OCI-LY3 (cell line): ENCODE data around the gene FRMPD1.
A peak's percentile ranks its signal among the peaks of the same experiment; 100 is the strongest.

Source experiments
- H2AFZ ChIP-seq: fragments of 200-600, 300-600 bp; shearing (Covaris generic); 2 replicates; pipeline ENCODE4 v1.6.0; 2014; ENCODE audit warnings: antibody characterized with exemption, low read depth, low read length
- H3K27ac ChIP-seq: fragments of 200-600, 300-600 bp; sonication (generic); 2 replicates; pipeline ENCODE4 v1.5.1; 2014; ENCODE audit warnings: mild to moderate bottlenecking, low read length, moderate library complexity, mixed read lengths
- H3K27me3 ChIP-seq: fragments of 200-600, 300-600 bp; sonication (generic); 2 replicates; pipeline ENCODE4 v1.6.1; 2014; ENCODE audit warnings: low read depth, low read length, mixed read lengths
- H3K36me3 ChIP-seq: fragments of 200-600, 300-600 bp; sonication (generic); replicated peaks from 2 replicates; pipeline ENCODE3; 2014; ENCODE audit warnings: low read depth, low read length, mixed read lengths
- H3K4me1 ChIP-seq: fragments of 300-600, 200-600 bp; sonication (generic); 2 replicates; pipeline ENCODE4 v1.6.1; 2014; ENCODE audit warnings: low read length, mixed read lengths
- H3K4me2 ChIP-seq: fragments of 200-600, 300-600 bp; sonication (generic); 2 replicates; pipeline ENCODE4 v1.6.1; 2014; ENCODE audit warnings: low read length, mixed read lengths
- H3K4me3 ChIP-seq: fragments of 300-600, 200-600 bp; sonication (generic); 2 replicates; pipeline ENCODE4 v1.5.1; 2014; ENCODE audit warnings: antibody characterized with exemption, mild to moderate bottlenecking, low read length, moderate library complexity
- H3K79me2 ChIP-seq: fragments of 300-600, 200-600 bp; shearing (Covaris generic); 2 replicates; pipeline ENCODE4 v1.6.1; 2014; ENCODE audit warnings: mild to moderate bottlenecking, low read length, mixed read lengths
- H3K9ac ChIP-seq: fragments of 300-600, 200-600 bp; shearing (Covaris generic); 2 replicates; pipeline ENCODE4 v1.6.0; 2014; ENCODE audit warnings: mild to moderate bottlenecking, low read length, moderate library complexity
- H3K9me3 ChIP-seq: fragments of 200-600, 300-600 bp; shearing (Covaris generic); 2 replicates; pipeline ENCODE4 v1.6.1; 2014; ENCODE audit warnings: low read length, mixed read lengths; ENCODE audit not compliant: insufficient read depth
- H4K20me1 ChIP-seq: fragments of 200-600, 300-600 bp; sonication (generic); 2 replicates; pipeline ENCODE4 v1.6.1; 2016; ENCODE audit warnings: low read length, mixed read lengths; ENCODE audit not compliant: insufficient read depth
- EZH2phosphoT487 ChIP-seq: fragments of 200-600 bp; shearing (Covaris generic); IDR thresholded peaks from 2 replicates; pipeline ENCODE4 v1.6.1; 2018; ENCODE audit warnings: antibody characterized with exemption, mixed run types, low read depth
- TF ChIP-seq, protein P1 (sequence below): fragments of 200-600, 300-600 bp; sonication (generic); IDR thresholded peaks from 2 replicates; pipeline ENCODE4 v1.5.1; 2014; ENCODE audit warnings: antibody characterized with exemption, low read length, low read depth

Gene FRMPD1

DNA sequence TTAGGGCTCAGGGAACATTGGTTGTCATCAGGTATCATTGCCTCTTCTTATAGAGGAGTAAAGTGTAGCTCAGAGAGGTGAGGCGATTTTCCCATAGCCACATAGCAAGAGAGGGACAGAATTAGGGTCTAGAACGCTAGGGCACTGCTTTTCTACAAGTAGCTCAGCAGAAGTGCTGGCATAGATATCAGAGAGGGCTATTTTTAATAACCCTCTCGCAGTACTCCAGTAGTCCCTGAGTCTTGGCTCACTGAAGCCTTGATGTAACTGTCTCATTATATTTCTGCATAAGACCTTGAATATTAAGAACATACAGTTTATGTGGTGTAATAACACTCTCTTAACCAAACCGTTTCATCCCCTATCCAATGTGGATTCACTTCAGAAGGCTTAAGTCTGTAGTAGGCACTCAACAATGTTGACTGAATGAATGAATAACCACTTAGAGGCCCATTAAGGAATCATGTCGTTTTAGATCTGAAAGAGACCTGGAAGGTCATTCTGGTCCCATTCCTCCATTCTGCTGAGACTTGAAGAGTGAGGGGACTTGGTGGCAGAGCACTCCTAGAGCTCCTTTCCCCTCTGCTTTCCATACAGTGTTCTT, 4.7 kb upstream of the FRMPD1 start:
- H3K4me3 ChIP-seq: no peak overlapping the region
- H2AFZ ChIP-seq: no peak overlapping the region
- no peak overlapping the region for H3K9ac ChIP-seq
- H3K36me3 ChIP-seq: no peaks in the 10 kb centered on the region
- H3K4me2 ChIP-seq: no peak overlapping the region
- H3K27me3 ChIP-seq: peaks cover 72% of the 10 kb centered on the region
- H3K4me1 ChIP-seq: peaks cover 26% of the 10 kb centered on the region
- H4K20me1 ChIP-seq: no peaks in the 10 kb centered on the region; the same call in 1 of the 2 replicates
- no peaks in the 10 kb centered on the region for H3K79me2 ChIP-seq
- H3K27ac ChIP-seq: no peak overlapping the region
- no peak for TF ChIP-seq EZH2phosphoT487
- TF ChIP-seq, protein P1, sequence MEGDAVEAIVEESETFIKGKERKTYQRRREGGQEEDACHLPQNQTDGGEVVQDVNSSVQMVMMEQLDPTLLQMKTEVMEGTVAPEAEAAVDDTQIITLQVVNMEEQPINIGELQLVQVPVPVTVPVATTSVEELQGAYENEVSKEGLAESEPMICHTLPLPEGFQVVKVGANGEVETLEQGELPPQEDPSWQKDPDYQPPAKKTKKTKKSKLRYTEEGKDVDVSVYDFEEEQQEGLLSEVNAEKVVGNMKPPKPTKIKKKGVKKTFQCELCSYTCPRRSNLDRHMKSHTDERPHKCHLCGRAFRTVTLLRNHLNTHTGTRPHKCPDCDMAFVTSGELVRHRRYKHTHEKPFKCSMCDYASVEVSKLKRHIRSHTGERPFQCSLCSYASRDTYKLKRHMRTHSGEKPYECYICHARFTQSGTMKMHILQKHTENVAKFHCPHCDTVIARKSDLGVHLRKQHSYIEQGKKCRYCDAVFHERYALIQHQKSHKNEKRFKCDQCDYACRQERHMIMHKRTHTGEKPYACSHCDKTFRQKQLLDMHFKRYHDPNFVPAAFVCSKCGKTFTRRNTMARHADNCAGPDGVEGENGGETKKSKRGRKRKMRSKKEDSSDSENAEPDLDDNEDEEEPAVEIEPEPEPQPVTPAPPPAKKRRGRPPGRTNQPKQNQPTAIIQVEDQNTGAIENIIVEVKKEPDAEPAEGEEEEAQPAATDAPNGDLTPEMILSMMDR: no peak
- H3K9me3 ChIP-seq: peaks cover 7% of the 10 kb centered on the region; the same call in 1 of the 2 replicates

DNA sequence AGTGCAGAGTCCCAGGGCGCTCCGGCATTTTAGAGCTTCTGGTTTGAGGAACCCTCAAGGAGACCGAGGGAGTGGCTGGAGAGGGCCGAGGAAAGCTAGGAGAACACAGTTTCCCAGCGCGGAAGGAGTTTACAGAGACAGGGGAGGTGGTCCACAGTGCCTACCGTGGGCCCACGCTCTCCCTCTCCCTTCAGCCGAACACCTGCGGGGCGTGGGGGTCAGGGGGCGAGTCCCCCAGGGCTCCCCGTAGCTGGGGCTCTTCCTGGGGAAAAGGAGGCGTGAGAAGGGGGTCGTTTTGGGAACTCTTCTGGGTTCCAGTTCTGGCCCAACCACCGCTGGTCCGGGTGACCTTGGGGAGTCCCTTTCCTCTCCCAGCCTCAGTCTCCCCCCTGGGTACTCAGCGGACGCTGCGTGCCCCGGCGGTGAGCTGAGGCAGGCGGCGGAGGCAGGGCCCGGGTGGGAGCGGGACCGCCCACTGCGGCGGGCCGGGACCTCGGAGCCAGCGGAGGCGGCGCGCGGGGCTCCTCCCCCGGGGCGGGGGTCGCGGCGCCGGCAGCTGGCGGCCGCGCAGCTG, 368 bp upstream of the FRMPD1 start:
- Histone ChIP-seq H3K27ac (no peak overlapping the region), H3K4me3 (peak overlapping the region; percentile 66), H3K36me3 (no peaks in the 10 kb centered on the region), H3K9ac (no peak overlapping the region), H2AFZ (no peak overlapping the region), H3K9me3 (no peaks in the 10 kb centered on the region), H3K79me2 (no peaks in the 10 kb centered on the region), H3K4me2 (peak overlapping the region; percentile 57), H3K4me1 (peaks cover 8% of the 10 kb centered on the region; the same call in 1 of the 2 replicates), H4K20me1 (no peaks in the 10 kb centered on the region; the same call in 1 of the 2 replicates), H3K27me3 (peaks cover 68% of the 10 kb centered on the region)
- TF ChIP-seq, protein P1: no peak
- no peak for TF ChIP-seq EZH2phosphoT487

DNA sequence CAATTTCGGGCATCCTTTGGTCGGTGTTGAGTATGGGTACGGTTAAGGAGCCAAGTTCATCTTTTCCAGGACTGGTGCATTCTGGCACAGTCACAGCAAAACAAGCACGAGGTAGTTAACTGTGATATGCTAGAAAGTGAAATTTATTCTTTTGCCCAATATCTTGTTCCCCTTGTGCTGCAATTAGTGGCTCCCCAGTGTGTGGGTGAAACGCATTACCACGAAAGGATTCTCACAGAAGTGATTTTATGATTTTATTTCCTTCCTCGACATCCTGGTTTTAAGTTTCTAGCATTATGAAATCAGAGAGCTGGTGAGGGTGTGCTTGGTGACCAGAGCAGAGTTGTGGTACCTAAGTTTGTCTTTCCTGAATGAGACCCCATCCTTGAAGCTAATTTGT, 1.5 kb downstream of the FRMPD1 start:
- peaks cover 8% of the 10 kb centered on the region; the same call in 1 of the 2 replicates for H3K4me1 ChIP-seq
- no peak overlapping the region for H3K4me2 ChIP-seq
- peaks cover 67% of the 10 kb centered on the region for H3K27me3 ChIP-seq
- no peak overlapping the region for H3K27ac ChIP-seq
- no peaks in the 10 kb centered on the region; the same call in 1 of the 2 replicates for H4K20me1 ChIP-seq
- no peaks in the 10 kb centered on the region for H3K79me2 ChIP-seq
- no peak for TF ChIP-seq EZH2phosphoT487
- H3K36me3 ChIP-seq: no peaks in the 10 kb centered on the region
- no peaks in the 10 kb centered on the region for H3K9me3 ChIP-seq
- no peak overlapping the region for H3K4me3 ChIP-seq
- H3K9ac ChIP-seq: no peak overlapping the region
- H2AFZ ChIP-seq: no peak overlapping the region

DNA sequence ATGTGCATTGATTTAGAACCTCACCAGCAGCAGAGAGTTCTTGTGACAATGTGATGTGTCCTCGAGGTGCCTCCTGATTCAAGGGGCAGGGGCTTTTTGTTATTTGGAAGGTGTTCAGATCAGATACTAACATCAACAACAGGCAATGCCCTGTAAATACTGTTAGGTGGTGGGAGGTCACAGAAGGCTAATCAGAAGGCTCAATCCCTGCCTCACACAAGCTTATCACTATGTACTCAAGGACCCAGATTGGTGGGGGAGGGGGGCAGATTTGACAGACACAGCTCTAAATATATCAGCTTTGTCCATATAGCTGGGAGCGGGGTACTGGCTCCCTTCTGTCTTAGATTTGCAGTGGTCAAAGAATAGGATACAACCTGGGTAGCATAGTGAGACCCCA, 2.6 kb downstream of the FRMPD1 start:
- no peak overlapping the region for H3K27ac ChIP-seq

More for the DNA sequence above, 2.6 kb downstream of the FRMPD1 start:
- Histone ChIP-seq H3K4me3 (no peak overlapping the region), H2AFZ (no peak overlapping the region), H3K4me2 (no peak overlapping the region), H3K9ac (no peak overlapping the region), H3K9me3 (no peaks in the 10 kb centered on the region), H3K4me1 (peaks cover 8% of the 10 kb centered on the region; the same call in 1 of the 2 replicates), H4K20me1 (no peaks in the 10 kb centered on the region; the same call in 1 of the 2 replicates), H3K36me3 (no peaks in the 10 kb centered on the region), H3K79me2 (no peaks in the 10 kb centered on the region), H3K27me3 (peaks cover 57% of the 10 kb centered on the region)
- no peak for TF ChIP-seq EZH2phosphoT487
- TF ChIP-seq, protein P1: no peak
